K562 (cell line): ENCODE results near the gene ASGR2. TPM values are rescaled to one million over a fixed set of nuclear protein-coding genes. Genes with fewer than 3 reads are reported as not detected.

ENCODE experiments used
- ATAC-seq: fragments of 200-7000 bp; cut with Tn5 transposase; 3 replicates; pipeline ENCODE4 v1.9.1; 2020; ENCODE audit warnings: moderate library complexity
- BruUV-seq: library from RNA; stranded (reverse); fragments of 400-500 nt; replicated peaks from 2 replicates; lab custom pipeline; 2021; lab: Mats Ljungman, UMichigan
- CTCF ChIA-PET: fragments of 300-600 bp; formaldehyde crosslinking; extraction: SDS; loops from one replicate; lab custom pipeline; 2021; ENCODE audit warnings: low intra/inter-chr PET ratio; lab: Yijun Ruan, JAX
- POLR2A ChIA-PET: fragments of 300-600, 350-650 bp; sonication (Branson Sonifier 250); formaldehyde crosslinking; extraction: SDS; loops from one replicate; lab custom pipeline; 2021; ENCODE audit warnings: antibody characterized with exemption, inconsistent platforms; lab: Yijun Ruan, JAX
- DNase-seq, 4 experiments: peaks; one replicate each; pipeline versions ENCODE4 v3.0.0 to v3.0.0-alpha.2; 2011 to 2018; ENCODE audit warnings: low spot score in 3 of 4, mixed read lengths in 3 of 4; ENCODE audit errors: extremely low read depth in 1 of 4
- FAIRE-seq: peaks from 2 replicates; lab custom pipeline; 2011; peaks lifted over from hg19 to GRCh38; lab: Jason Lieb, UNC
- H2AFZ ChIP-seq: 2 replicates; pipeline ENCODE4 v1.6.0; 2011; ENCODE audit warnings: low read depth, low read length, control low read depth, inconsistent platforms
- H3K27ac ChIP-seq: fragments of 200-600 bp; 3 replicates; pipeline ENCODE4 v1.8.0; 2011; ENCODE audit warnings: low read depth, mild to moderate bottlenecking, control low read depth, inconsistent platforms, low read length, moderate library complexity, mixed read lengths; ENCODE audit errors: extremely low read depth
- H3K27me3 ChIP-seq, 2 experiments: fragments of 300-600 bp in 1 of 2; 2 replicates in 1 of 2; 3 replicates in 1 of 2; pipeline versions ENCODE4 v1.6.0 to v1.8.0; 2011; ENCODE audit warnings: inconsistent platforms in 2 of 2, low read length in 2 of 2, mild to moderate bottlenecking in 1 of 2, mixed read lengths in 1 of 2, moderate library complexity in 1 of 2; ENCODE audit not compliant: control insufficient read depth in 2 of 2, insufficient read depth in 2 of 2
- H3K36me3 ChIP-seq: fragments of 300-600 bp; 3 replicates; pipeline ENCODE4 v1.8.0; 2011; ENCODE audit warnings: mild to moderate bottlenecking, low read length, inconsistent platforms; ENCODE audit not compliant: control insufficient read depth, insufficient read depth
- H3K4me1 ChIP-seq, 2 experiments: fragments of 200-600 bp in 1 of 2; replicated peaks in 1 of 2; 2 replicates in 1 of 2; 3 replicates in 1 of 2; pipeline versions ENCODE4 v1.5.1 to v1.8.0; 2011; ENCODE audit warnings: inconsistent platforms in 2 of 2, low read length in 2 of 2, mild to moderate bottlenecking in 1 of 2, mixed read lengths in 1 of 2, moderate library complexity in 1 of 2; ENCODE audit not compliant: control insufficient read depth in 2 of 2, insufficient read depth in 2 of 2
- H3K4me2 ChIP-seq: 2 replicates; pipeline ENCODE4 v1.6.1; 2011; ENCODE audit warnings: low read length, control low read depth, inconsistent platforms, mixed read lengths; ENCODE audit not compliant: insufficient read depth
- H3K4me3 ChIP-seq: fragments of 200-600 bp; sonication (generic), shearing (Covaris generic); 2 replicates; pipeline ENCODE4 v1.5.1; 2016; ENCODE audit warnings: control low read depth, inconsistent platforms
- H3K79me2 ChIP-seq: fragments of 200-600 bp; 3 replicates; pipeline ENCODE4 v1.8.0; 2011; ENCODE audit warnings: low read length, inconsistent platforms; ENCODE audit not compliant: control insufficient read depth, insufficient read depth
- H3K9ac ChIP-seq, 2 experiments: 2 replicates each; pipeline versions ENCODE4 v1.6.0 to v1.6.1; 2011; ENCODE audit warnings: low read depth in 2 of 2, low read length in 2 of 2, control low read depth in 1 of 2, inconsistent platforms in 1 of 2, mild to moderate bottlenecking in 1 of 2, mixed read lengths in 1 of 2; ENCODE audit not compliant: insufficient read depth in 1 of 2
- H3K9me1 ChIP-seq: one replicate; pipeline ENCODE4 v1.6.0; 2011; ENCODE audit warnings: inconsistent platforms, mild to moderate bottlenecking, low read length, moderate library complexity; ENCODE audit not compliant: control insufficient read depth, insufficient read depth
- H3K9me3 ChIP-seq: replicated peaks from 2 replicates; pipeline ENCODE4 v1.5.1; 2011; ENCODE audit warnings: low read depth, low read length, inconsistent platforms; ENCODE audit not compliant: control insufficient read depth, insufficient read depth
- H4K20me1 ChIP-seq: replicated peaks from 2 replicates; pipeline ENCODE4 v1.6.1; 2011; ENCODE audit warnings: low read length, inconsistent platforms, mixed read lengths; ENCODE audit not compliant: control insufficient read depth, insufficient read depth
- BMI1 ChIP-seq: fragments of 150-350 bp; IDR thresholded peaks from 2 replicates; pipeline ENCODE4 v1.6.1; 2014; ENCODE audit warnings: low read length
- CBX3 ChIP-seq, 2 experiments: IDR thresholded peaks; 1 replicate in 1 of 2; 2 replicates in 1 of 2; pipeline ENCODE4 v1.6.1; 2012; ENCODE audit warnings: inconsistent platforms in 2 of 2, low read length in 2 of 2, borderline replicate concordance in 1 of 2, control low read depth in 1 of 2
- MYBL2 ChIP-seq, 2 experiments: fragments of 450-650 bp in 1 of 2; sonication (generic) in 1 of 2; formaldehyde crosslinking in 1 of 2; IDR thresholded peaks; 2 replicates each; pipeline versions ENCODE4 v1.6.1 to v1.8.1; 2017 to 2022; ENCODE audit warnings: borderline replicate concordance in 1 of 2, inconsistent platforms in 1 of 2, low read depth in 1 of 2, mild to moderate bottlenecking in 1 of 2, missing genetic modification reagents in 1 of 2, moderate library complexity in 1 of 2
- NCOA4 ChIP-seq: fragments of 450-650 bp; IDR thresholded peaks from 2 replicates; pipeline ENCODE4 v1.6.1; 2018; ENCODE audit warnings: mild to moderate bottlenecking; ENCODE audit not compliant: partially characterized antibody
- NFIC ChIP-seq: fragments of 450-650 bp; IDR thresholded peaks from 2 replicates; pipeline ENCODE4 v1.6.1; 2017; ENCODE audit warnings: mild to moderate bottlenecking, inconsistent platforms
- NFXL1 ChIP-seq: fragments of 450-650 bp; formaldehyde crosslinking; IDR thresholded peaks from 2 replicates; pipeline ENCODE4 v1.4.0; 2021; ENCODE audit warnings: mild to moderate bottlenecking
- SREBF1 ChIP-seq: fragments of 150-350 bp; IDR thresholded peaks from 2 replicates; pipeline ENCODE4 v1.6.1; 2014; ENCODE audit warnings: antibody characterized with exemption, low read depth, low read length, borderline replicate concordance
- ZNF707 ChIP-seq: fragments of 250-450 bp; sonication (Bioruptor Pico); conservative IDR thresholded peaks from 2 replicates; pipeline ENCODE4 v1.8.0; 2022; ENCODE audit warnings: inconsistent platforms, mild to moderate bottlenecking, moderate library complexity
- WGBS: fragments of 100-300 bp; shearing (Covaris generic); methylation state at CpG from one replicate; pipeline ENCODE4 v1.1.6; 2016; ENCODE audit warnings: low coverage, mixed read lengths; ENCODE audit not compliant: insufficient coverage; ENCODE audit errors: missing lambda C conversion rate; 5-methylcytosine and 5-hydroxymethylcytosine counted together
- in situ Hi-C: fragments of 300-500 bp; cut with MboI; formaldehyde crosslinking; loops from 4 replicates; pipeline ENCODE4 v1.15.0; 2018; ENCODE audit warnings: inconsistent platforms, mixed read lengths
- intact Hi-C: fragments of 100-400 bp; cut with micrococcal nuclease; formaldehyde crosslinking; loops from 2 replicates; pipeline ENCODE4 v1.14.2; 2022
- polyA plus RNA-seq, 8 experiments: library from polyadenylated mRNA; depleted of rRNA in 4 of 8; stranded (reverse) in 5 of 8; unstranded in 3 of 8; fragments of >200 nt; fragmentation: Nextera tagmentation in 2 of 8; fragmentation: Illumina TruSeq in 1 of 8; extraction: Ambion mirVana in 2 of 8; extraction: Trizol in 1 of 8; gene quantifications; 2 replicates each; pipeline versions ENCODE4 v1.2.1 to v1.2.3, GENCODE V29; 2011 to 2014; ENCODE audit warnings: inconsistent platforms in 1 of 8, missing spikeins in 1 of 8
- total RNA-seq, 7 experiments: library from RNA; depleted of rRNA in 6 of 7; stranded (reverse); fragments of >200 nt in 6 of 7; fragmentation: Illumina TruSeq in 2 of 7; extraction: Trizol in 2 of 7; gene quantifications; 2 replicates each; pipeline versions ENCODE4 v1.2.1 to v1.2.3, GENCODE V29; 2011 to 2021; ENCODE audit warnings: low replicate concordance in 1 of 7

ASGR2 gene
- total and polyA plus RNA-seq, 9 of the 15 experiments (the other 6 are each of a cell fraction or from before 2014, with no cell fraction given) = not detected

GRCh38 chr17:7147772-7148171 lies 33.1 kb upstream of the ASGR2 start:
- ATAC-seq = no peak
- no peak for TF ChIP-seq CBX3 (IDR thresholded peaks at IDR 0.05; ENCODE audit: borderline replicate concordance in 1 of 2, low read length in 2 of 2)
- no peak for TF ChIP-seq NFXL1 (CRISPR knock-in tag)
- no peak for TF ChIP-seq MYBL2 (IDR thresholded peaks at IDR 0.05; ENCODE audit: low read depth)
- TF ChIP-seq MYBL2 (CRISPR knock-in tag; IDR thresholded peaks at IDR 0.05; ENCODE audit: borderline replicate concordance) = no peak
- TF ChIP-seq BMI1 = no peak
- TF ChIP-seq ZNF707 (CRISPR knock-in tag) = no peak
- TF ChIP-seq NCOA4 = no peak
- TF ChIP-seq SREBF1 = no peak
- no peak for TF ChIP-seq NFIC
- Histone ChIP-seq H3K9me1 (no peaks in the 10 kb centered on the region), H3K9ac (no peak overlapping the region), H3K79me2 (no peaks in the 10 kb centered on the region), H3K9me3 (no peaks in the 10 kb centered on the region), H3K4me3 (no peak overlapping the region), H3K27ac (no peak overlapping the region), H2AFZ (no peak overlapping the region), H3K4me2 (no peak overlapping the region), H3K27me3 (peaks cover 6 to 28% of the 10 kb centered on the region in 2 experiments; a peak in 4 of 5 replicates), H3K36me3 (no peaks in the 10 kb centered on the region), H4K20me1 (no peaks in the 10 kb centered on the region), H3K4me1 (no peaks in the 10 kb centered on the region; a peak in 1 of 5 replicates)
- POLR2A ChIA-PET = no interaction called here
- in situ Hi-C loops = no loop called here
- no TSS peak for BruUV-seq
- intact Hi-C loops = no loop called here
- DNase-seq = no peak
- CTCF ChIA-PET = no interaction called here
- FAIRE-seq = no peak
- WGBS = 12% methylated on average over 3 of the region's 3 CpGs
